ENCODE measurements around the gene CCDC102B.

CCDC102B gene

DNA sequence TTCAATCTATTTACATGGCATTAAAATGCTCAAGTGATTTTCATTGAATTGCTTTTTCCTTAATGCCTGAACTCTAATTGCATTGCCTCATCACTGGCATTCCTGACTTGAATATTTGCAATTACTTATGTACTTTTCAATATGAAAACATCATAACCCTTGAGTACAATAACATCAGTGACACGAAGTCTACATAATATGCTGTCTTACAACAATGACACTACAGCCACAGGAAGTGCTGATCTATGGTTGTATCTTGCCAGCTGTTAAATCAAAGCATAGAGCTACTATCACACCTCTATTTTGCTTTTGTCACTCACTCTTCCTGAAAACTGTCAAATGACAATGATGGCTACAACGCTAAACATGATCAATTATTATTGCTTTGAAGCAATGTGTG lies 156.9 kb downstream of the CCDC102B start:
- Histone ChIP-seq H3K4me3 (ENCODE audit: low read length in 2 of 2) (no peak overlapping the region), H3K4me1 (ENCODE audit: control insufficient read depth in 2 of 2, insufficient read depth in 2 of 2, low read length in 2 of 2) (no peaks in the 10 kb centered on the region), H3K9me3 (ENCODE audit: control insufficient read depth in 2 of 2, low read length in 2 of 2) (no peaks in the 10 kb centered on the region), H3K9ac (ENCODE audit: low read depth in 1 of 2, low read length in 2 of 2) (no peak overlapping the region), H3K27me3 (ENCODE audit: control insufficient read depth in 2 of 2, insufficient read depth in 2 of 2, low read length in 2 of 2) (no peaks in the 10 kb centered on the region), H3K36me3 (ENCODE audit: control insufficient read depth in 2 of 2, insufficient read depth in 2 of 2, low read length in 2 of 2) (no peaks in the 10 kb centered on the region), H3K27ac (ENCODE audit: low read depth in 2 of 2, low read length in 2 of 2) (no peak overlapping the region)

DNA sequence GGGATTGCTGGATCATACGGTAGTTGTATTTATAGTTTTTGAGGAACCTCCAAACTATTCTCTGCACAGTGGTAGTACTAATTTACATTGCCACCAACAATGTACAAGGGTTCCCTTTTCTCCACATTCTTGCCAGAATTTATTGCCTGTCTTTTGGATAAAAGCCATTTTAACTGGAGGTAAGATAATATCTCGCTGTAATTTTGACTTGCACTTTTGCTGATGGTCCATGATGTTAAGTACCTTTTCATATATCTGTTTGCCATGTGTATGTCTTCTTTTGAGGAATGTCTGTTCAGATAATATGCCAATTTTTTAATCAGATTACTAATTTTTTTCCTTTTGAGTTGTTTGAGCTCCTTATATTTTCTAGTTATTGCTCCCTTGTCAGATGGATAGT lies 158.8 kb downstream of the CCDC102B start:
- Histone ChIP-seq H3K27ac (ENCODE audit: low read depth in 2 of 2, low read length in 2 of 2) (no peak overlapping the region), H3K9ac (ENCODE audit: low read depth in 1 of 2, low read length in 2 of 2) (no peak overlapping the region)

DNA sequence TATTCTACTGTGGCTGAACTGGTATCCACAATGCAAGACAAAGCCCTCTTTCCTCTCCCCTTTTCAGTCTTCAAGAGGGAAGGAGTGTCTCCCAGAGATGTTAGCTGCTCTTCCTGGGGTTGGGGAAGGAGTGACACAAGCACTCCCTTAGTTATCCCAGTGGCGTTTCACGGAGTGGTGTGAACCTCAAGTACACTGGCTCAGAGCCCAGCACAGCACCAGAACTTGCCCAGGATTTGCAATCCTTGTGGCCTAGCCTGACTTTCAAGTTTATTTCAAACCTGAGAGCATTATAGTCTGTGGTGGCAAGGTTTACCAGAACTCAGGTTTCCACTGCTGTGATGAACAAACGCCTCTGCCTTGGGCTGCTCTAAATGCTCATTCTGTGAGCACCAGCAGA lies 162.5 kb downstream of the CCDC102B start:
- H3K4me1 ChIP-seq (ENCODE audit: control insufficient read depth in 2 of 2, insufficient read depth in 2 of 2, low read length in 2 of 2): no peaks in the 10 kb centered on the region
- H3K4me3 ChIP-seq (ENCODE audit: low read length in 2 of 2): no peak overlapping the region
- H3K27me3 ChIP-seq (ENCODE audit: control insufficient read depth in 2 of 2, insufficient read depth in 2 of 2, low read length in 2 of 2): no peaks in the 10 kb centered on the region
- H3K9ac ChIP-seq (ENCODE audit: low read depth in 1 of 2, low read length in 2 of 2): no peak overlapping the region
- no peaks in the 10 kb centered on the region for H3K36me3 ChIP-seq (ENCODE audit: control insufficient read depth in 2 of 2, insufficient read depth in 2 of 2, low read length in 2 of 2)
- no peaks in the 10 kb centered on the region for H3K9me3 ChIP-seq (ENCODE audit: control insufficient read depth in 2 of 2, low read length in 2 of 2)
- no peak overlapping the region for H3K27ac ChIP-seq (ENCODE audit: low read depth in 2 of 2, low read length in 2 of 2)

More for the DNA sequence above, 158.8 kb downstream of the CCDC102B start:
- Histone ChIP-seq H3K4me1 (ENCODE audit: control insufficient read depth in 2 of 2, insufficient read depth in 2 of 2, low read length in 2 of 2) (no peaks in the 10 kb centered on the region), H3K36me3 (ENCODE audit: control insufficient read depth in 2 of 2, insufficient read depth in 2 of 2, low read length in 2 of 2) (no peaks in the 10 kb centered on the region), H3K27me3 (ENCODE audit: control insufficient read depth in 2 of 2, insufficient read depth in 2 of 2, low read length in 2 of 2) (no peaks in the 10 kb centered on the region), H3K4me3 (ENCODE audit: low read length in 2 of 2) (no peak overlapping the region), H3K9me3 (ENCODE audit: control insufficient read depth in 2 of 2, low read length in 2 of 2) (no peaks in the 10 kb centered on the region)

DNA sequence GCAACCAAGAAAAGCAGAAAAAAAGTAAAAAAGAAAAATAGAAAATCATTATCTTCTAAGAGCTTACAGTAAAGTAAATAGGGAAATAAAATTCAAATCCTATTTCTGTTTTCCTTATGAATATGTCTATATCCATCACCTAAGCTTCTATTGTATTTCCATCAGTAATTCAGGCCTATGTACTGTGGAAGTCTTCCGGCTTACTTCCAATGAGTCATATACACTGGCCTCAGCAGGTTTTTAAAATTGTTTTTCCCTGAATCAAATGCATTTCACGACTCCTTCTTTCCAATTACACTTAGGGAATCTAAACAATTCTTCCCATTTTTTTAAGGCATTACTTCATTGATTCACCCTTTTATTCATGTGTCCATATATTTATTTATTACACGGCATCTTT lies 164.7 kb downstream of the CCDC102B start:
- no peaks in the 10 kb centered on the region for H3K4me1 ChIP-seq (ENCODE audit: control insufficient read depth in 2 of 2, insufficient read depth in 2 of 2, low read length in 2 of 2)
- no peak overlapping the region for H3K9ac ChIP-seq (ENCODE audit: low read depth in 1 of 2, low read length in 2 of 2)
- H3K9me3 ChIP-seq (ENCODE audit: control insufficient read depth in 2 of 2, low read length in 2 of 2): no peaks in the 10 kb centered on the region
- H3K27ac ChIP-seq (ENCODE audit: low read depth in 2 of 2, low read length in 2 of 2): no peak overlapping the region
- no peak overlapping the region for H3K4me3 ChIP-seq (ENCODE audit: low read length in 2 of 2)
- H3K27me3 ChIP-seq (ENCODE audit: control insufficient read depth in 2 of 2, insufficient read depth in 2 of 2, low read length in 2 of 2): no peaks in the 10 kb centered on the region
- no peaks in the 10 kb centered on the region for H3K36me3 ChIP-seq (ENCODE audit: control insufficient read depth in 2 of 2, insufficient read depth in 2 of 2, low read length in 2 of 2)

DNA sequence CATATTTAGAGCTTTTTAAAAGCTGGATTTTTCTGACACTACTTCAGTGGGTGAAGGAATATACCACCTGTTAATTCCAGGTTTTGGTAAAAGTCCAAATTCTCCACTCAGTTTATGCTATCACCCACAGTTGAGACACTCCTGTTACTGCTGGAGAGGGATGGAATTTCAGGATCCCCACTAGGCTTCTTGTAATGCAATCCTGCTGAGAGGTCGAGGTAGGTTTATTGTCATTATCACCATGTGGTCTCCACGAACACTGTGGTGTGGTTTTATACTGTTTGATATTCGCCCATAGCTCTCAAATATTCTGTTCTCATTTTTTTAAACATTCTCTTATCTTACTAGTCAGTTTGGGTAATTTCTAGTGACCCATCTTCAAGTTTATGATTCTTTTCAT lies 167.9 kb downstream of the CCDC102B start:
- Histone ChIP-seq H3K27me3 (ENCODE audit: control insufficient read depth in 2 of 2, insufficient read depth in 2 of 2, low read length in 2 of 2) (no peaks in the 10 kb centered on the region), H3K9me3 (ENCODE audit: control insufficient read depth in 2 of 2, low read length in 2 of 2) (no peaks in the 10 kb centered on the region), H3K4me1 (ENCODE audit: control insufficient read depth in 2 of 2, insufficient read depth in 2 of 2, low read length in 2 of 2) (no peaks in the 10 kb centered on the region), H3K27ac (ENCODE audit: low read depth in 2 of 2, low read length in 2 of 2) (no peak overlapping the region), H3K4me3 (ENCODE audit: low read length in 2 of 2) (no peak overlapping the region), H3K36me3 (ENCODE audit: control insufficient read depth in 2 of 2, insufficient read depth in 2 of 2, low read length in 2 of 2) (no peaks in the 10 kb centered on the region), H3K9ac (ENCODE audit: low read depth in 1 of 2, low read length in 2 of 2) (no peak overlapping the region)

DNA sequence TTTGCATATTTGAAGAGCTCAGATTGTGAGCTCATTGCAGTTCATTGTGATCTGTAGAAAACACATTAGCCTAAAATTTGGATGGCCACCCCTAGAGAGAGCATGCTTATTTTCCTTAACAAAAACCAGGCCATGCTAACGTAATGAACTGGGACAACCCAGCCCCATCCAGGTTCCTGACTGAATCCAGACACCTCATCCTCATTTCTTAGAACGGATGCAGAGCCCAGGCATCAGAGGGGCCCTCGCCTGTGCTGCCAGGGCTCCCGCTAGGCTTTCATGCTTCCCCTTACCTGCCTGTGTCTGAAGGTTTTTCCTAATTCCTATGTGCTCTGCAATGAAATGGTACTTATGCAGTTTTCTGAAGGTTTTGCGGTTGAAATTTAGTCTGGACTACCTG lies 171.1 kb downstream of the CCDC102B start:
- no peak overlapping the region for H3K4me3 ChIP-seq (ENCODE audit: low read length in 2 of 2)
- H3K9me3 ChIP-seq (ENCODE audit: control insufficient read depth in 2 of 2, low read length in 2 of 2): no peaks in the 10 kb centered on the region
- no peaks in the 10 kb centered on the region for H3K27me3 ChIP-seq (ENCODE audit: control insufficient read depth in 2 of 2, insufficient read depth in 2 of 2, low read length in 2 of 2)
- no peak overlapping the region for H3K27ac ChIP-seq (ENCODE audit: low read depth in 2 of 2, low read length in 2 of 2)
- no peaks in the 10 kb centered on the region for H3K36me3 ChIP-seq (ENCODE audit: control insufficient read depth in 2 of 2, insufficient read depth in 2 of 2, low read length in 2 of 2)
- no peak overlapping the region for H3K9ac ChIP-seq (ENCODE audit: low read depth in 1 of 2, low read length in 2 of 2)
- H3K4me1 ChIP-seq (ENCODE audit: control insufficient read depth in 2 of 2, insufficient read depth in 2 of 2, low read length in 2 of 2): no peaks in the 10 kb centered on the region

DNA sequence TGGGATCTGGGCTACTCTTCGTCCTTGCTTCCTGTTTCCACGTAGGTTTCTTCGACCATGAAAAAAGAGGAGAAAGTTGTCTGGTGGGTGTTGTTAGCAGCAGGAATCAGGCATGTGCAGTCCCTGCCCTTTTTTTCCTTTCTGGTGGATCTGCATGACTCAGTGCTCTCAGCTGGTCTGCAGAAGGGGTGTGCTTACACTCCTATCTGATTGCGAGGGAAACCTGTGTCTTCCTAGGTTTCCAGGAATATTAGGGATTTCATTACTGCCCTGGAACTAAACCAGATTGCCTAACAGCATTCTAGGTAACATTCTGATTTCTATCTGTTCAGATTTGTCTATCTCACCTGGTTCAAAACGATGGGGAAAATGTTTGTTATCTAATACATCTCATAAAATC lies 174.3 kb downstream of the CCDC102B start:
- no peaks in the 10 kb centered on the region for H3K27me3 ChIP-seq (ENCODE audit: control insufficient read depth in 2 of 2, insufficient read depth in 2 of 2, low read length in 2 of 2)
- H3K9ac ChIP-seq (ENCODE audit: low read depth in 1 of 2, low read length in 2 of 2): no peak overlapping the region

DNA sequence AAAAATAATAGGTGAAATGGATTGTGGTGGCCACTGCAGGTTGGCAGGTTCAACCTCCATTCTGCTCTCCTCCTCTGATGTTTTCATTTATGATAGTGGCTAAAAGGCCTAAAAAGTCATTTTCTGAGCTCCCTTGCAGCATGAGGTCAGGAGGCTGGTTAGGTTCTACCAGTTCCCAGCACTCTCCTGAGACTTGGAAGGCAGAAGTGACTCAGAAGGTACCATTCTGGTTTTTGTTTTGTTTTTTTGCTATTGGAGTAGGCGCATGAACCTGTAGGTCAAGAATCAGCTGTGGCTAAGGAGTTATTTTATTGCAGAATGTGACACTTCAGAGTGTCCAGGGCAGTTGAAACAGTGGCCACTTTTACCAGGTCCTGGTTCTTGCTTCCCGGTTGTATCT lies 181.9 kb downstream of the CCDC102B start:
- Histone ChIP-seq H3K27me3 (ENCODE audit: control insufficient read depth in 2 of 2, insufficient read depth in 2 of 2, low read length in 2 of 2) (no peaks in the 10 kb centered on the region), H3K27ac (ENCODE audit: low read depth in 2 of 2, low read length in 2 of 2) (no peak overlapping the region), H3K9me3 (ENCODE audit: control insufficient read depth in 2 of 2, low read length in 2 of 2) (no peaks in the 10 kb centered on the region), H3K36me3 (ENCODE audit: control insufficient read depth in 2 of 2, insufficient read depth in 2 of 2, low read length in 2 of 2) (no peaks in the 10 kb centered on the region), H3K4me3 (ENCODE audit: low read length in 2 of 2) (no peak overlapping the region), H3K4me1 (ENCODE audit: control insufficient read depth in 2 of 2, insufficient read depth in 2 of 2, low read length in 2 of 2) (no peaks in the 10 kb centered on the region), H3K9ac (ENCODE audit: low read depth in 1 of 2, low read length in 2 of 2) (no peak overlapping the region)

More for the DNA sequence above, 174.3 kb downstream of the CCDC102B start:
- H3K27ac ChIP-seq (ENCODE audit: low read depth in 2 of 2, low read length in 2 of 2): no peak overlapping the region
- no peak overlapping the region for H3K4me3 ChIP-seq (ENCODE audit: low read length in 2 of 2)
- no peaks in the 10 kb centered on the region for H3K36me3 ChIP-seq (ENCODE audit: control insufficient read depth in 2 of 2, insufficient read depth in 2 of 2, low read length in 2 of 2)
- H3K4me1 ChIP-seq (ENCODE audit: control insufficient read depth in 2 of 2, insufficient read depth in 2 of 2, low read length in 2 of 2): no peaks in the 10 kb centered on the region
- no peaks in the 10 kb centered on the region for H3K9me3 ChIP-seq (ENCODE audit: control insufficient read depth in 2 of 2, low read length in 2 of 2)

DNA sequence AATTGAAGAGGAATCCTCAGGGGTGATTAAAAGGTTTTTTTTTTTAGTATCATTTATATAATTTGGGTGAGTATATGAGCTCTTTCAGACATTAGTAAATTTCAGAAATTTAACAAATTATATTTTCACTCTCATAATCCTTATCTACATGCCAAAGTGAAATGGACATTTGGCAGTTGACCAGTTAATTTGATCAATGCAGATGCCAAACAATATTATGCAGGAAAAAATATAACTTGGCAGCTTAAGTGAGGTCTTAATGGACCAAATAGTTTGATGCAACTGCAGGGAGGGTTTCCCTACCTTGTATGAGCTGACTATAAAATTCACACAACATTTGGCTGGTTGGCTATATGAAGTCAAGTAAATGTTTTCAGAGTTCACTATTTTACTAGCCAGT lies 185.2 kb downstream of the CCDC102B start:
- Histone ChIP-seq H3K27ac (ENCODE audit: low read depth in 2 of 2, low read length in 2 of 2) (no peak overlapping the region), H3K36me3 (ENCODE audit: control insufficient read depth in 2 of 2, insufficient read depth in 2 of 2, low read length in 2 of 2) (no peaks in the 10 kb centered on the region), H3K27me3 (ENCODE audit: control insufficient read depth in 2 of 2, insufficient read depth in 2 of 2, low read length in 2 of 2) (no peaks in the 10 kb centered on the region), H3K9me3 (ENCODE audit: control insufficient read depth in 2 of 2, low read length in 2 of 2) (no peaks in the 10 kb centered on the region), H3K9ac (ENCODE audit: low read depth in 1 of 2, low read length in 2 of 2) (no peak overlapping the region), H3K4me1 (ENCODE audit: control insufficient read depth in 2 of 2, insufficient read depth in 2 of 2, low read length in 2 of 2) (no peaks in the 10 kb centered on the region), H3K4me3 (ENCODE audit: low read length in 2 of 2) (no peak overlapping the region)

DNA sequence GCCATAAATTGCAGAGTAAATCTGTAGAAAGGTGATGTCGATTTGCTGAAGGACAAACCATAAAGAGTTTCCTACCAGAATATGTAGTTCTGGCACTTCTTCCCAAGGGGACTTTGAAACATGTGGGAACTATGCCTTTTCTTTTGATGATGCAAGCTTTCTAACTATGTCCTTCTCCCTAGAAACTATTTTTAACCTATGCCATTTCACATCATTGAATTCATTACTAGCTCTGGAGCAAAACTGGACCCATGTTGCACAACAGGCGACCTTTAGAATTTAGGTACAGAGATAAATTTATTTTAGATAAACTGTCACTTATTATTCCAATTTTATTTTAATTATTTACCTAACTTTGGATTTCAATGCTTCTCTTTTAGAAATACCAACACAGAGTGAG lies 186.5 kb downstream of the CCDC102B start:
- Histone ChIP-seq H3K4me3 (ENCODE audit: low read length in 2 of 2) (no peak overlapping the region), H3K4me1 (ENCODE audit: control insufficient read depth in 2 of 2, insufficient read depth in 2 of 2, low read length in 2 of 2) (no peaks in the 10 kb centered on the region), H3K9ac (ENCODE audit: low read depth in 1 of 2, low read length in 2 of 2) (no peak overlapping the region), H3K27me3 (ENCODE audit: control insufficient read depth in 2 of 2, insufficient read depth in 2 of 2, low read length in 2 of 2) (no peaks in the 10 kb centered on the region), H3K36me3 (ENCODE audit: control insufficient read depth in 2 of 2, insufficient read depth in 2 of 2, low read length in 2 of 2) (no peaks in the 10 kb centered on the region), H3K27ac (ENCODE audit: low read depth in 2 of 2, low read length in 2 of 2) (no peak overlapping the region), H3K9me3 (ENCODE audit: control insufficient read depth in 2 of 2, low read length in 2 of 2) (no peaks in the 10 kb centered on the region)

DNA sequence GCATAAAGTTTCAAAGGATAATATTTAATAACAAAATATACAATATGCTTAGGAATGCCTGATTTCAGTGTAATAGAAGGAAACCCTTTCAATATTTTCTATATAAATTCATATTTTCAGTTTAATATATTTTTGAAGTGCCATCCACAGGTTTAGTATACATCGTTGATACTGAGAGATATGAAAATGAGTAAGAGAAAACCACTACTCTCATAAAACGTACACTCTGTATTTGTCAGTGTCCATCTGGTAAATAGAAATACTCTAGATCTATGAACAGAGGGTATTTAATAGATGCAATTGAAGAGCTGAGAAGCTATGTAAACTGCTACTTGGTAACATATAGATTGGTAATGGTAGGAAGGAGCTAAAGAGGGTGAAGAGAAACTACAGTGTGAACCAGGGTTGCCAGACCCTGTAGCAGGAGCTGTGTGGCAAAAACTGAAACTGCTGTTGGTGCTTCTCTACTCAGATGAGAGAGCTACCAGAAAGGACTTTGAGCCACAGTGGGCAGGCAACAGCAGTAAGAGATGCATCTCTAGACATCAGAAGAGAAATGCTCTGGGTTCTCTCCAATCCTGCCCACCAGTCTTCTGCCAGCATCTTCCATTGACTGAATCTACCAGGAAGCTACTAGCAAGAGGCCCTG lies 187.4 kb downstream of the CCDC102B start:
- Histone ChIP-seq H3K27ac (ENCODE audit: low read depth in 2 of 2, low read length in 2 of 2) (no peak overlapping the region), H3K4me1 (ENCODE audit: control insufficient read depth in 2 of 2, insufficient read depth in 2 of 2, low read length in 2 of 2) (no peaks in the 10 kb centered on the region), H3K36me3 (ENCODE audit: control insufficient read depth in 2 of 2, insufficient read depth in 2 of 2, low read length in 2 of 2) (no peaks in the 10 kb centered on the region), H3K4me3 (ENCODE audit: low read length in 2 of 2) (no peak overlapping the region), H3K9me3 (ENCODE audit: control insufficient read depth in 2 of 2, low read length in 2 of 2) (no peaks in the 10 kb centered on the region), H3K27me3 (ENCODE audit: control insufficient read depth in 2 of 2, insufficient read depth in 2 of 2, low read length in 2 of 2) (no peaks in the 10 kb centered on the region), H3K9ac (ENCODE audit: low read depth in 1 of 2, low read length in 2 of 2) (no peak overlapping the region)
